IPS-18c (cell line): ENCODE results near the gene TAF1D.
A peak's percentile ranks its signal among the peaks of the same experiment; 100 is the strongest.
"Not testable (repeated sequence)": the region's sequence is repeated elsewhere in the genome, so short reads cannot be mapped to it uniquely, and the experiment has no call there.

Source experiments
- H3K4me3 ChIP-seq: 2 replicates; pipeline ENCODE4 v1.7.0; 2013; ENCODE audit warnings: low read depth, mild to moderate bottlenecking, low read length, moderate library complexity; ENCODE audit not compliant: insufficient read depth
- H3K9me3 ChIP-seq: one replicate; pipeline ENCODE4 v1.6.1; 2013; ENCODE audit warnings: mild to moderate bottlenecking, low read length, moderate library complexity; ENCODE audit not compliant: control insufficient read depth, insufficient read depth

The TAF1D gene

GRCh38 chr11:93741094-93741881 is at the start of gene TAF1D, which contains the start of gene C11orf54:
TSS of gene TAF1D (minus strand) at chr11:93741495. CDS start at chr11:93739304, 2,191 bp downstream.
TSS of gene C11orf54 (plus strand) at chr11:93741672. CDS start at chr11:93747394, 5,722 bp downstream.
- peak within 1 kb of the TSS; percentile 95 for H3K4me3 ChIP-seq

GRCh38 chr11:93784935-93785360 is 43.7 kb upstream of the TAF1D start:
- no peaks in the 10 kb centered on the region for H3K9me3 ChIP-seq
- peak overlapping the region; percentile 99 for H3K4me3 ChIP-seq

More at GRCh38 chr11:93741094-93741881, at the start of gene TAF1D, which contains the start of gene C11orf54:
- H3K9me3 ChIP-seq = no peaks in the 10 kb centered on the region

- no peaks in the 10 kb centered on the region for H3K9me3 ChIP-seq
- H3K4me3 ChIP-seq = peak within 1 kb of the TSS; percentile 99
Observed at GRCh38 chr11:93784145-93784934, 43.0 kb upstream of the TAF1D start, which contains the start of gene MED17. TSS of gene MED17 (plus strand) at chr11:93784282. CDS start at chr11:93784514, 232 bp downstream.

- Histone ChIP-seq H3K4me3 (peak overlapping the region; percentile 99), H3K9me3 (no peaks in the 10 kb centered on the region)
Observed at GRCh38 chr11:93783765-93784144, 42.5 kb upstream of the TAF1D start.

GRCh38 chr11:93783362-93783761 is 42.1 kb upstream of the TAF1D start:
- Histone ChIP-seq H3K9me3 (no peaks in the 10 kb centered on the region), H3K4me3 (peak overlapping the region; percentile 99; the same call in 1 of the 2 replicates)

GRCh38 chr11:93775289-93775688 is 34.0 kb upstream of the TAF1D start:
- Histone ChIP-seq H3K9me3 (no peaks in the 10 kb centered on the region), H3K4me3 (no peak overlapping the region)

- not testable (repeated sequence) for H3K9me3 ChIP-seq, H3K4me3 ChIP-seq
Observed at GRCh38 chr11:93774560-93774959, 33.3 kb upstream of the TAF1D start.

- no peaks in the 10 kb centered on the region for H3K9me3 ChIP-seq
- H3K4me3 ChIP-seq = no peak overlapping the region
Observed at GRCh38 chr11:93773601-93774200, 32.4 kb upstream of the TAF1D start.

GRCh38 chr11:93773045-93773477 is 31.8 kb upstream of the TAF1D start:
- H3K9me3 ChIP-seq = no peaks in the 10 kb centered on the region
- H3K4me3 ChIP-seq = no peak overlapping the region

- no peak overlapping the region for H3K4me3 ChIP-seq
- no peaks in the 10 kb centered on the region for H3K9me3 ChIP-seq
Observed at GRCh38 chr11:93772123-93772522, 30.8 kb upstream of the TAF1D start.

- Histone ChIP-seq H3K9me3 (no peaks in the 10 kb centered on the region), H3K4me3 (no peak overlapping the region)
Observed at GRCh38 chr11:93770160-93770559, 28.9 kb upstream of the TAF1D start.

GRCh38 chr11:93767018-93767417 is 25.7 kb upstream of the TAF1D start:
- H3K4me3 ChIP-seq = no peak overlapping the region
- H3K9me3 ChIP-seq = no peaks in the 10 kb centered on the region

- Histone ChIP-seq H3K4me3 (no peak overlapping the region), H3K9me3 (no peaks in the 10 kb centered on the region)
Observed at GRCh38 chr11:93766504-93766903, 25.2 kb upstream of the TAF1D start.

GRCh38 chr11:93765551-93765950 is 24.3 kb upstream of the TAF1D start:
- no peak overlapping the region for H3K4me3 ChIP-seq
- no peaks in the 10 kb centered on the region for H3K9me3 ChIP-seq

- Histone ChIP-seq H3K4me3 (no peak overlapping the region), H3K9me3 (no peaks in the 10 kb centered on the region)
Observed at GRCh38 chr11:93761910-93762309, 20.6 kb upstream of the TAF1D start.

- not testable (repeated sequence) for H3K4me3 ChIP-seq, H3K9me3 ChIP-seq
Observed at GRCh38 chr11:93759123-93759522, 17.8 kb upstream of the TAF1D start.
